ENCODE results near the gene DAPP1. TPM values are rescaled to one million over a fixed set of nuclear protein-coding genes. Genes with fewer than 3 reads are reported as not detected.

Gene DAPP1
- total and polyA plus RNA-seq, 10 of the 15 experiments (the other 5 are each of a cell fraction or from before 2014, with no cell fraction given), result 46.5 to 147 (median 74.2) TPM

GRCh38 chr4:99848591-99849001, 32.0 kb downstream of the DAPP1 start (continued):
- TF ChIP-seq BCLAF1 (IDR thresholded peaks at IDR 0.05) (no peak), RBBP5 (conservative IDR thresholded peaks at IDR 0.05) (no peak), EGR1 (IDR thresholded peaks at IDR 0.05; ENCODE audit: borderline replicate concordance in 1 of 2, low read depth in 2 of 2, low read length in 2 of 2) (no peak; a peak in 1 of 3 replicates), MTA2 (IDR thresholded peaks at IDR 0.05; ENCODE audit: low read depth) (peak; percentile 96), ZBTB4 (CRISPR knock-in tag; IDR thresholded peaks at IDR 0.05) (no peak), RELA (IDR thresholded peaks at IDR 0.05; ENCODE audit: borderline replicate concordance, partially characterized antibody) (no peak), RCOR1 (conservative IDR thresholded peaks at IDR 0.05; ENCODE audit: low read depth, low read length) (0 out of 2 replicates have a peak, but pooled peaks have one; percentile 61), PRDM15 (CRISPR knock-in tag; IDR thresholded peaks at IDR 0.05) (no peak), HDGF (IDR thresholded peaks at IDR 0.05) (no peak), CTCF (IDR thresholded peaks at IDR 0.05 in 2 of 3, conservative IDR thresholded peaks at IDR 0.05 in 1 of 3; ENCODE audit: control insufficient read depth in 2 of 3, extremely low read depth in 1 of 3, insufficient read depth in 1 of 3, low read depth in 3 of 3, low read length in 3 of 3) (no peak), CREB1 (IDR thresholded peaks at IDR 0.05; ENCODE audit: low read depth) (no peak), SREBF1 (IDR thresholded peaks at IDR 0.05; ENCODE audit: low read length) (no peak), WRNIP1 (IDR thresholded peaks at IDR 0.05; ENCODE audit: borderline replicate concordance, low read depth, low read length) (no peak), STAT1 (conservative IDR thresholded peaks at IDR 0.05) (no peak), BCL3 (IDR thresholded peaks at IDR 0.05; ENCODE audit: borderline replicate concordance, insufficient read depth, low read depth, low read length, poor library complexity, severe bottlenecking) (no peak), SMAD1 (IDR thresholded peaks at IDR 0.05; ENCODE audit: low read depth, partially characterized antibody) (no peak)
